ENCODE data around the gene CHEK1.

GRCh38 chr11:125694951-125695350, 70.0 kb downstream of the CHEK1 start:
- no peak for TF ChIP-seq CTCF (IDR thresholded peaks at IDR 0.05 in 4 of 5, conservative IDR thresholded peaks at IDR 0.05 in 1 of 5)
- no peak for TF ChIP-seq POLR2A (IDR thresholded peaks at IDR 0.05)
